HCT116 (cell line): ENCODE measurements around the gene DHH. TPM values are rescaled to one million over a fixed set of nuclear protein-coding genes. Genes with fewer than 3 reads are reported as not detected.

Source experiments
- ATAC-seq: fragments of 200-7000 bp; cut with Tn5 transposase; 2 replicates; pipeline ENCODE4 v1.9.1; 2020; ENCODE audit warnings: mild to moderate bottlenecking, moderate library complexity
- BruUV-seq: library from RNA; stranded (reverse); fragments of 400-500 nt; replicated peaks from 2 replicates; lab custom pipeline; 2021; lab: Mats Ljungman, UMichigan
- CTCF ChIA-PET: fragments of 300-600 bp; sonication (Branson Sonifier 250); formaldehyde crosslinking; loops from one replicate; lab custom pipeline; 2021; ENCODE audit warnings: antibody characterized with exemption; lab: Charles Lee
- POLR2A ChIA-PET: fragments of 300-600, 350-600 bp; sonication (Branson Sonifier 250); formaldehyde crosslinking; loops from one replicate; lab custom pipeline; 2021; ENCODE audit warnings: antibody characterized with exemption; lab: Charles Lee
- RAD21 ChIA-PET, 2 experiments: fragments of 300-600 bp; sonication (Branson Sonifier 250); formaldehyde crosslinking; loops; one replicate each; lab custom pipeline; 2023; ENCODE audit warnings: low total read pairs in 2 of 2; ENCODE audit not compliant: uncharacterized antibody in 2 of 2, unreplicated experiment in 2 of 2, low non-redundant PET in 1 of 2; lab: Charles Lee
- DNase-seq: peaks from one replicate; pipeline ENCODE4 v3.0.0-alpha.2; 2010; ENCODE audit warnings: low read depth, low spot score
- H2AFZ ChIP-seq: fragments of 200-600 bp; shearing (Covaris generic), sonication (generic); 2 replicates; pipeline ENCODE4 v1.6.1; 2017; ENCODE audit warnings: low read depth, mixed run types, mixed read lengths, antibody characterized with exemption, low read length; ENCODE audit not compliant: poor library complexity, severe bottlenecking
- H3K27ac ChIP-seq: 2 replicates; pipeline ENCODE4 v1.5.1; 2012; ENCODE audit warnings: low read depth, low read length
- H3K27me3 ChIP-seq: fragments of 200-600 bp; sonication (generic); 2 replicates; pipeline ENCODE4 v1.6.1; 2016; ENCODE audit warnings: mixed run types, low read length, mixed read lengths; ENCODE audit not compliant: insufficient read depth
- H3K36me3 ChIP-seq, 2 experiments: fragments of 200-500 bp in 1 of 2; fragments of 200-600 bp in 1 of 2; sonication (Bioruptor generic) in 1 of 2; sonication (generic) in 1 of 2; 2 replicates each; pipeline versions ENCODE4 v1.5.1 to v1.6.1; 2014 to 2016; ENCODE audit warnings: low read length in 2 of 2, inconsistent platforms in 1 of 2, mixed read lengths in 1 of 2, mixed run types in 1 of 2; ENCODE audit not compliant: insufficient read depth in 2 of 2, control insufficient read depth in 1 of 2
- H3K4me1 ChIP-seq, 2 experiments: fragments of 200-600 bp in 1 of 2; sonication (generic) in 1 of 2; 2 replicates each; pipeline versions ENCODE4 v1.5.1 to v1.6.1; 2012 to 2017; ENCODE audit warnings: low read length in 2 of 2, inconsistent platforms in 1 of 2, mild to moderate bottlenecking in 1 of 2, mixed read lengths in 1 of 2, mixed run types in 1 of 2, moderate library complexity in 1 of 2; ENCODE audit not compliant: insufficient read depth in 2 of 2, control insufficient read depth in 1 of 2
- H3K4me2 ChIP-seq: fragments of 200-600 bp; sonication (generic); 2 replicates; pipeline ENCODE4 v1.6.1; 2017; ENCODE audit warnings: mixed run types, low read length, mixed read lengths
- H3K4me3 ChIP-seq, 2 experiments: fragments of 200-600 bp in 1 of 2; sonication (generic) in 1 of 2; replicated peaks in 1 of 2; 2 replicates each; pipeline ENCODE4 v1.5.1; 2011 to 2016; ENCODE audit warnings: low read length in 2 of 2, control low read depth in 1 of 2, low read depth in 1 of 2, mild to moderate bottlenecking in 1 of 2, mixed read lengths in 1 of 2, mixed run types in 1 of 2
- H3K79me2 ChIP-seq: fragments of 200-600 bp; sonication (generic); 2 replicates; pipeline ENCODE4 v1.6.1; 2017; ENCODE audit warnings: mild to moderate bottlenecking, mixed run types, low read length, moderate library complexity, mixed read lengths; ENCODE audit not compliant: insufficient read depth
- H3K9ac ChIP-seq: fragments of 200-600 bp; sonication (generic); 2 replicates; pipeline ENCODE4 v1.6.1; 2016; ENCODE audit warnings: low read length, mixed read lengths
- H3K9me2 ChIP-seq: fragments of 200-600 bp; sonication (generic), shearing (Covaris generic); 2 replicates; pipeline ENCODE4 v1.6.1; 2017; ENCODE audit warnings: mixed run types, mild to moderate bottlenecking, moderate library complexity; ENCODE audit not compliant: insufficient read depth
- H3K9me3 ChIP-seq, 2 experiments: fragments of 200-500 bp in 1 of 2; fragments of 200-600 bp in 1 of 2; sonication (Bioruptor generic) in 1 of 2; sonication (generic) in 1 of 2; 2 replicates each; pipeline ENCODE4 v1.6.1; 2014 to 2017; ENCODE audit warnings: low read length in 2 of 2, mixed read lengths in 2 of 2, inconsistent platforms in 1 of 2, low read depth in 1 of 2, mild to moderate bottlenecking in 1 of 2, mixed run types in 1 of 2, moderate library complexity in 1 of 2; ENCODE audit not compliant: control insufficient read depth in 1 of 2, insufficient read depth in 1 of 2
- H4K20me1 ChIP-seq: fragments of 200-600 bp; sonication (generic), shearing (Covaris generic); 2 replicates; pipeline ENCODE4 v1.6.1; 2017; ENCODE audit warnings: mixed run types, mild to moderate bottlenecking, moderate library complexity; ENCODE audit not compliant: insufficient read depth
- CBX3 ChIP-seq: IDR thresholded peaks from 2 replicates; pipeline ENCODE4 v1.6.1; 2012; ENCODE audit warnings: low read depth
- CEBPB ChIP-seq: IDR thresholded peaks from 2 replicates; pipeline ENCODE4 v1.6.1; 2012; ENCODE audit warnings: low read depth
- ELF1 ChIP-seq: IDR thresholded peaks from 2 replicates; pipeline ENCODE4 v1.6.1; 2012; ENCODE audit warnings: low read depth, borderline replicate concordance
- EZH2 ChIP-seq: fragments of 200-600 bp; sonication (generic); IDR thresholded peaks from 2 replicates; pipeline ENCODE4 v1.6.1; 2017; ENCODE audit warnings: antibody characterized with exemption, mixed run types
- EZH2phosphoT487 ChIP-seq: fragments of 200-600 bp; IDR thresholded peaks from 2 replicates; pipeline ENCODE4 v1.6.1; 2018; ENCODE audit warnings: antibody characterized with exemption, borderline replicate concordance
- FOSL1 ChIP-seq: IDR thresholded peaks from 2 replicates; pipeline ENCODE4 v1.6.1; 2012; ENCODE audit warnings: low read depth
- JUND ChIP-seq: IDR thresholded peaks from 2 replicates; pipeline ENCODE4 v1.6.1; 2012
- MAX ChIP-seq: IDR thresholded peaks from 2 replicates; pipeline ENCODE4 v1.6.1; 2012
- POLR2A ChIP-seq: IDR thresholded peaks from 2 replicates; pipeline ENCODE4 v1.7.0; 2011; ENCODE audit warnings: borderline replicate concordance; ENCODE audit not compliant: insufficient read depth, insufficient read length; ENCODE audit errors: extremely low read depth
- POLR2AphosphoS5 ChIP-seq: IDR thresholded peaks from 2 replicates; pipeline ENCODE4 v1.6.1; 2011; ENCODE audit warnings: mild to moderate bottlenecking, low read depth, low read length, moderate library complexity
- RAD21 ChIP-seq: IDR thresholded peaks from 2 replicates; pipeline ENCODE4 v1.6.1; 2012; ENCODE audit warnings: low read depth, mild to moderate bottlenecking
- REST ChIP-seq: IDR thresholded peaks from 2 replicates; pipeline ENCODE4 v1.6.1; 2012; ENCODE audit warnings: low read depth
- SIN3A ChIP-seq: IDR thresholded peaks from 2 replicates; pipeline ENCODE4 v1.6.1; 2012; ENCODE audit warnings: low read depth
- SRF ChIP-seq: IDR thresholded peaks from 2 replicates; pipeline ENCODE4 v1.6.1; 2012; ENCODE audit warnings: low read depth
- TCF7L2 ChIP-seq: IDR thresholded peaks from 2 replicates; pipeline ENCODE4 v1.7.0; 2011; ENCODE audit warnings: borderline replicate concordance, inconsistent platforms; ENCODE audit not compliant: insufficient read depth, insufficient read length; ENCODE audit errors: extremely low read depth
- YY1 ChIP-seq: IDR thresholded peaks from 2 replicates; pipeline ENCODE4 v1.6.1; 2011; ENCODE audit warnings: low read length, low read depth, moderate library complexity, mild to moderate bottlenecking; ENCODE audit not compliant: insufficient replicate concordance; ENCODE audit errors: extremely low read depth
- ZBTB33 ChIP-seq: IDR thresholded peaks from 2 replicates; pipeline ENCODE4 v1.6.1; 2011; ENCODE audit warnings: mild to moderate bottlenecking, low read length, moderate library complexity; ENCODE audit not compliant: insufficient replicate concordance; ENCODE audit errors: extremely low read depth
- ZFX ChIP-seq: fragments of 450-650 bp; IDR thresholded peaks from 2 replicates; pipeline ENCODE4 v1.6.1; 2017
- ZNF274 ChIP-seq: fragments of 200-500 bp; sonication (Bioruptor generic); IDR thresholded peaks from 2 replicates; pipeline ENCODE4 v1.6.1; 2014; ENCODE audit warnings: mild to moderate bottlenecking, low read depth, low read length, inconsistent platforms
- intact Hi-C: fragments of 100-400 bp; cut with micrococcal nuclease; formaldehyde crosslinking; loops from 2 replicates; pipeline ENCODE4 v1.10.0; 2022
- total RNA-seq: library from RNA; stranded (reverse); gene quantifications from one replicate; pipeline ENCODE4 v1.2.1, GENCODE V29; 2021; ENCODE audit not compliant: unreplicated experiment
- TF ChIP-seq, protein P1 (sequence below): IDR thresholded peaks from 2 replicates; pipeline ENCODE4 v1.6.1; 2012

The DHH gene
- total RNA-seq, 1 experiment from 2014 or later, result 0.22 TPM

GRCh38 chr12:49091056-49091835 lies 3.4 kb downstream of the DHH start:
- Histone ChIP-seq H3K9me3 (no peaks in the 10 kb centered on the region), H3K9ac (no peak overlapping the region)
- CTCF ChIA-PET, result no interaction called here
- TF ChIP-seq RAD21, result no peak
- no peak for TF ChIP-seq EZH2phosphoT487
- no peak for TF ChIP-seq JUND
- TF ChIP-seq ELF1, result no peak
- no peak for TF ChIP-seq POLR2AphosphoS5
- no peak for TF ChIP-seq YY1
- no peak for TF ChIP-seq CBX3
- no peak for TF ChIP-seq EZH2
- TF ChIP-seq FOSL1, result no peak
- TF ChIP-seq POLR2A, result no peak
- TF ChIP-seq, protein P1, sequence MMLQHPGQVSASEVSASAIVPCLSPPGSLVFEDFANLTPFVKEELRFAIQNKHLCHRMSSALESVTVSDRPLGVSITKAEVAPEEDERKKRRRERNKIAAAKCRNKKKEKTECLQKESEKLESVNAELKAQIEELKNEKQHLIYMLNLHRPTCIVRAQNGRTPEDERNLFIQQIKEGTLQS, result no peak
- TF ChIP-seq ZFX, result no peak
- TF ChIP-seq ZBTB33, result no peak
- TF ChIP-seq TCF7L2, result no peak
- no peak for TF ChIP-seq ZNF274
- TF ChIP-seq REST, result no peak
- no peak for TF ChIP-seq SRF
- no peak for TF ChIP-seq MAX
- TF ChIP-seq CEBPB, result no peak
- TF ChIP-seq SIN3A, result no peak
- TF ChIP-seq, all 23 proteins: peak for 0
- Histone ChIP-seq H3K4me1 (peaks cover 11 to 16% of the 10 kb centered on the region in 2 experiments), H3K4me3 (no peak overlapping the region), H3K27ac (no peak overlapping the region), H3K9me2 (no peaks in the 10 kb centered on the region), H3K4me2 (no peak overlapping the region), H3K36me3 (no peaks in the 10 kb centered on the region), H3K79me2 (no peaks in the 10 kb centered on the region), H3K27me3 (no peaks in the 10 kb centered on the region), H2AFZ (no peak overlapping the region), H4K20me1 (no peaks in the 10 kb centered on the region)
- no TSS peak for BruUV-seq
- POLR2A ChIA-PET, result no interaction called here
- intact Hi-C loops, result no loop called here
- no peak for ATAC-seq
- RAD21 ChIA-PET, result no interaction called here
- no peak for DNase-seq
